GOT3 (cell line): Measurements from ENCODE around the gene ARHGAP28.

Experiments used
- DNase-seq: peaks from one replicate; lab custom pipeline; 2025; ENCODE audit warnings: mixed read lengths; lab: John Stamatoyannopoulos, UW

The ARHGAP28 gene

DNA sequence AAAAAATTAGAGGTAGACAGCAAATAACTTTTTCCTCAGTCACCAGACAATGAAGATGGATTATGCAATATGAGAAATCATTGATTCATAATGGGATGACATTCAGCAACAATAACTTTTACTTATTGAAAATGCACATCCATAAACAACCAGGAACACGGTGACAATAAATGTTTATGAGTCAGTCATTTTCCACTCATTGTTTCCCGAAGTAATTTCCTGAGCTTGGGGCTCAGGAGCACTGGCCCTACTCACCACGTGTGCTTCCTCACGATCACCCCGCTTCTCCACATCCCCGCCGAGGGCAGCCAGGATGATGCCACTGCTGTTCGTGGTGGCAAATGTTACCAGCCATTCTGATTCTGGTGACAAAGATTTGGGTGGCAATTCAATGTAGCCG lies 231.8 kb downstream of the ARHGAP28 start:
- no peak for DNase-seq

DNA sequence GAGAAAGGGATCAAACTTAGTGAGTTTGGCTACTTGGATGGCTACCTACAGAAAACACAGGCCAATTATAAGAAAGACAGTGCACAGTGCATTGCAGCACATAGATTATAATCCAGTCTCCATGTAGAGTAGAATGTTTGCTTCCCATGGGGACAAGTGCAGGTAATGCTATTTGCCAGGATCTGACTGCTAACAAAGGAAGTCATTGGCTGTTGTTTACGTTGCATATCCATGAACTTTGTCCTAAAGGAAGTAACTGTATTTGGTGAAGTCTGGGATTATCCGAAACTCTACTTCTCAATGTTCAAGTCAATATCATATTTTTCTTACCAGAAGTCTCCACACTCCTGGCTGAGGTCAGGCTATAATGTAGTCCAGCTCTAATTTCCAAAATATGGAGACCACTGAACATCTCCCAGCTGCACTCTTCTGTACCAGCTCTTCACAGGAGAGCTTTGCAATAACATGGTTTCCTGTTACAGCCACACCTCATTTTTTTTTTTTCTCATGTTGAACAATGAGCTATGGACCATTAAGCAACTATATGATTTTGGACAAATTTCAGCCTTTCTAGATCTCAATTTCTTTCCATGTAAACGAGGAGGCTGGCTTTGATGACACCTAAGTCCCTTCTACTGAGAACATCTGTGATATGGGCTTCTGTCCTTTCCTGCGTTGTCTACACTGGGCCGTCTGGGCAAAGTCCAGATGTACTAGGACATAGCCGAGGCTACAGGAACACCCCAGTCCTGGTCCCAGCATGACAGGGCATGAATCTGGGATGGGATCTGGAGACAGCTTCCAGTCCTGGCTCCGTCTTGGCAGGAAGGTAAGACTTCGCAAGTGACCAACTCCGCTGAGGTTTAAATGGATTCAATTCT lies 233.3 kb downstream of the ARHGAP28 start:
- no peak for DNase-seq

DNA sequence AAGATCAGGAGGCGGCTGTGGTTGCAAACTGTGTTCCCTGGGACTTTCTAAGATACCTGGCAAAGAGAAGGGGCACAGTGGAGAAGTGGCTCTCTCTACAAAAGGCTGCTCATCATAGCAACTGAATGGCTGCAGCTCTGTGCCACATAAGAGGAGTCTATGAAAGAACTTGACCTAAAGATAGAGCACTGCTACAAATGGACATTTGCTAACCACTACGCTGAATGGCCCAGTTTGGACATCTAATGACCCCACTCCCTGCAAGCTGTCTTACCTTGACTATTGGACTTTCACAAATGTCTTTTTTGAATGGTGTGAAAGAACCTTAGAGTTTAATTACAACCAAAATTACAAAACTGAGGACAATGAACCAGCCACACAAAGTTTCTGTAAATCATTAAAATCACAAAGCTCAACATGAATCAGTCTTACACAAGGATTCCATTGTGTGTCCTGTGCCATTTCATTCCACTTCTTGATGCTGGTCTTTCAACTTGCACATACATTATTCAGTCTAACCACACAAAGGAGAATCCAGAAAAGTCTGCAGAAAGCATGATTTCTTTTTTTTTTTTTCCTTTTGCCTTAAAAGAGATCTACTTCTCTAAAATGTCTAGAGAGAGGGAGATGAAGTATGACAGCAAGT lies 234.1 kb downstream of the ARHGAP28 start:
- DNase-seq = no peak
